HCT116 (cell line): ENCODE data around the gene HLCS. TPM values are rescaled to one million over a fixed set of nuclear protein-coding genes. Genes with fewer than 3 reads are reported as not detected.

Experiments used
- ATAC-seq: fragments of 200-7000 bp; cut with Tn5 transposase; 2 replicates; pipeline ENCODE4 v1.9.1; 2020; ENCODE audit warnings: mild to moderate bottlenecking, moderate library complexity
- BruUV-seq: library from RNA; stranded (reverse); fragments of 400-500 nt; replicated peaks from 2 replicates; lab custom pipeline; 2021; lab: Mats Ljungman, UMichigan
- CTCF ChIA-PET: fragments of 300-600 bp; sonication (Branson Sonifier 250); formaldehyde crosslinking; loops from one replicate; lab custom pipeline; 2021; ENCODE audit warnings: antibody characterized with exemption; lab: Charles Lee
- POLR2A ChIA-PET: fragments of 300-600, 350-600 bp; sonication (Branson Sonifier 250); formaldehyde crosslinking; loops from one replicate; lab custom pipeline; 2021; ENCODE audit warnings: antibody characterized with exemption; lab: Charles Lee
- RAD21 ChIA-PET, 2 experiments: fragments of 300-600 bp; sonication (Branson Sonifier 250); formaldehyde crosslinking; loops; one replicate each; lab custom pipeline; 2023; ENCODE audit warnings: low total read pairs in 2 of 2; ENCODE audit not compliant: uncharacterized antibody in 2 of 2, unreplicated experiment in 2 of 2, low non-redundant PET in 1 of 2; lab: Charles Lee
- DNase-seq: peaks from one replicate; pipeline ENCODE4 v3.0.0-alpha.2; 2010; ENCODE audit warnings: low read depth, low spot score
- H2AFZ ChIP-seq: fragments of 200-600 bp; shearing (Covaris generic), sonication (generic); 2 replicates; pipeline ENCODE4 v1.6.1; 2017; ENCODE audit warnings: low read depth, mixed run types, mixed read lengths, antibody characterized with exemption, low read length; ENCODE audit not compliant: poor library complexity, severe bottlenecking
- H3K27ac ChIP-seq: 2 replicates; pipeline ENCODE4 v1.5.1; 2012; ENCODE audit warnings: low read depth, low read length
- H3K27me3 ChIP-seq: fragments of 200-600 bp; sonication (generic); 2 replicates; pipeline ENCODE4 v1.6.1; 2016; ENCODE audit warnings: mixed run types, low read length, mixed read lengths; ENCODE audit not compliant: insufficient read depth
- H3K36me3 ChIP-seq, 2 experiments: fragments of 200-500 bp in 1 of 2; fragments of 200-600 bp in 1 of 2; sonication (Bioruptor generic) in 1 of 2; sonication (generic) in 1 of 2; 2 replicates each; pipeline versions ENCODE4 v1.5.1 to v1.6.1; 2014 to 2016; ENCODE audit warnings: low read length in 2 of 2, inconsistent platforms in 1 of 2, mixed read lengths in 1 of 2, mixed run types in 1 of 2; ENCODE audit not compliant: insufficient read depth in 2 of 2, control insufficient read depth in 1 of 2
- H3K4me1 ChIP-seq, 2 experiments: fragments of 200-600 bp in 1 of 2; sonication (generic) in 1 of 2; 2 replicates each; pipeline versions ENCODE4 v1.5.1 to v1.6.1; 2012 to 2017; ENCODE audit warnings: low read length in 2 of 2, inconsistent platforms in 1 of 2, mild to moderate bottlenecking in 1 of 2, mixed read lengths in 1 of 2, mixed run types in 1 of 2, moderate library complexity in 1 of 2; ENCODE audit not compliant: insufficient read depth in 2 of 2, control insufficient read depth in 1 of 2
- H3K4me2 ChIP-seq: fragments of 200-600 bp; sonication (generic); 2 replicates; pipeline ENCODE4 v1.6.1; 2017; ENCODE audit warnings: mixed run types, low read length, mixed read lengths
- H3K4me3 ChIP-seq, 2 experiments: fragments of 200-600 bp in 1 of 2; sonication (generic) in 1 of 2; replicated peaks in 1 of 2; 2 replicates each; pipeline ENCODE4 v1.5.1; 2011 to 2016; ENCODE audit warnings: low read length in 2 of 2, control low read depth in 1 of 2, low read depth in 1 of 2, mild to moderate bottlenecking in 1 of 2, mixed read lengths in 1 of 2, mixed run types in 1 of 2
- H3K79me2 ChIP-seq: fragments of 200-600 bp; sonication (generic); 2 replicates; pipeline ENCODE4 v1.6.1; 2017; ENCODE audit warnings: mild to moderate bottlenecking, mixed run types, low read length, moderate library complexity, mixed read lengths; ENCODE audit not compliant: insufficient read depth
- H3K9ac ChIP-seq: fragments of 200-600 bp; sonication (generic); 2 replicates; pipeline ENCODE4 v1.6.1; 2016; ENCODE audit warnings: low read length, mixed read lengths
- H3K9me2 ChIP-seq: fragments of 200-600 bp; sonication (generic), shearing (Covaris generic); 2 replicates; pipeline ENCODE4 v1.6.1; 2017; ENCODE audit warnings: mixed run types, mild to moderate bottlenecking, moderate library complexity; ENCODE audit not compliant: insufficient read depth
- H3K9me3 ChIP-seq, 2 experiments: fragments of 200-500 bp in 1 of 2; fragments of 200-600 bp in 1 of 2; sonication (Bioruptor generic) in 1 of 2; sonication (generic) in 1 of 2; 2 replicates each; pipeline ENCODE4 v1.6.1; 2014 to 2017; ENCODE audit warnings: low read length in 2 of 2, mixed read lengths in 2 of 2, inconsistent platforms in 1 of 2, low read depth in 1 of 2, mild to moderate bottlenecking in 1 of 2, mixed run types in 1 of 2, moderate library complexity in 1 of 2; ENCODE audit not compliant: control insufficient read depth in 1 of 2, insufficient read depth in 1 of 2
- H4K20me1 ChIP-seq: fragments of 200-600 bp; sonication (generic), shearing (Covaris generic); 2 replicates; pipeline ENCODE4 v1.6.1; 2017; ENCODE audit warnings: mixed run types, mild to moderate bottlenecking, moderate library complexity; ENCODE audit not compliant: insufficient read depth
- CBX3 ChIP-seq: IDR thresholded peaks from 2 replicates; pipeline ENCODE4 v1.6.1; 2012; ENCODE audit warnings: low read depth
- CEBPB ChIP-seq: IDR thresholded peaks from 2 replicates; pipeline ENCODE4 v1.6.1; 2012; ENCODE audit warnings: low read depth
- EGR1 ChIP-seq: IDR thresholded peaks from 2 replicates; pipeline ENCODE4 v1.6.1; 2012; ENCODE audit warnings: low read depth
- ELF1 ChIP-seq: IDR thresholded peaks from 2 replicates; pipeline ENCODE4 v1.6.1; 2012; ENCODE audit warnings: low read depth, borderline replicate concordance
- FOSL1 ChIP-seq: IDR thresholded peaks from 2 replicates; pipeline ENCODE4 v1.6.1; 2012; ENCODE audit warnings: low read depth
- JUND ChIP-seq: IDR thresholded peaks from 2 replicates; pipeline ENCODE4 v1.6.1; 2012
- POLR2A ChIP-seq: IDR thresholded peaks from 2 replicates; pipeline ENCODE4 v1.7.0; 2011; ENCODE audit warnings: borderline replicate concordance; ENCODE audit not compliant: insufficient read depth, insufficient read length; ENCODE audit errors: extremely low read depth
- POLR2AphosphoS5 ChIP-seq: IDR thresholded peaks from 2 replicates; pipeline ENCODE4 v1.6.1; 2011; ENCODE audit warnings: mild to moderate bottlenecking, low read depth, low read length, moderate library complexity
- RAD21 ChIP-seq: IDR thresholded peaks from 2 replicates; pipeline ENCODE4 v1.6.1; 2012; ENCODE audit warnings: low read depth, mild to moderate bottlenecking
- SRF ChIP-seq: IDR thresholded peaks from 2 replicates; pipeline ENCODE4 v1.6.1; 2012; ENCODE audit warnings: low read depth
- TCF7L2 ChIP-seq: IDR thresholded peaks from 2 replicates; pipeline ENCODE4 v1.7.0; 2011; ENCODE audit warnings: borderline replicate concordance, inconsistent platforms; ENCODE audit not compliant: insufficient read depth, insufficient read length; ENCODE audit errors: extremely low read depth
- YY1 ChIP-seq: IDR thresholded peaks from 2 replicates; pipeline ENCODE4 v1.6.1; 2011; ENCODE audit warnings: low read length, low read depth, moderate library complexity, mild to moderate bottlenecking; ENCODE audit not compliant: insufficient replicate concordance; ENCODE audit errors: extremely low read depth
- ZFX ChIP-seq: fragments of 450-650 bp; IDR thresholded peaks from 2 replicates; pipeline ENCODE4 v1.6.1; 2017
- intact Hi-C: fragments of 100-400 bp; cut with micrococcal nuclease; formaldehyde crosslinking; loops from 2 replicates; pipeline ENCODE4 v1.10.0; 2022
- total RNA-seq: library from RNA; stranded (reverse); gene quantifications from one replicate; pipeline ENCODE4 v1.2.1, GENCODE V29; 2021; ENCODE audit not compliant: unreplicated experiment
- TF ChIP-seq, protein P1 (sequence below): IDR thresholded peaks from 2 replicates; pipeline ENCODE4 v1.6.1; 2012
- TF ChIP-seq, protein P2 (sequence below), 3 experiments: fragments of 200-600 bp in 1 of 3; sonication (generic) in 1 of 3; IDR thresholded peaks in 2 of 3; conservative IDR thresholded peaks in 1 of 3; 2 replicates each; pipeline ENCODE4 v1.5.1; 2012 to 2017; ENCODE audit warnings: low read depth in 2 of 3, low read length in 2 of 3, antibody characterized with exemption in 1 of 3, borderline replicate concordance in 1 of 3, control low read depth in 1 of 3, mild to moderate bottlenecking in 1 of 3, mixed read lengths in 1 of 3, mixed run types in 1 of 3, moderate library complexity in 1 of 3; ENCODE audit not compliant: insufficient read depth in 1 of 3
- TF ChIP-seq, protein P3 (sequence below): IDR thresholded peaks from 2 replicates; pipeline ENCODE4 v1.6.1; 2012; ENCODE audit warnings: low read depth

The HLCS gene
- total RNA-seq, 1 experiment from 2014 or later: 18.5 TPM

DNA sequence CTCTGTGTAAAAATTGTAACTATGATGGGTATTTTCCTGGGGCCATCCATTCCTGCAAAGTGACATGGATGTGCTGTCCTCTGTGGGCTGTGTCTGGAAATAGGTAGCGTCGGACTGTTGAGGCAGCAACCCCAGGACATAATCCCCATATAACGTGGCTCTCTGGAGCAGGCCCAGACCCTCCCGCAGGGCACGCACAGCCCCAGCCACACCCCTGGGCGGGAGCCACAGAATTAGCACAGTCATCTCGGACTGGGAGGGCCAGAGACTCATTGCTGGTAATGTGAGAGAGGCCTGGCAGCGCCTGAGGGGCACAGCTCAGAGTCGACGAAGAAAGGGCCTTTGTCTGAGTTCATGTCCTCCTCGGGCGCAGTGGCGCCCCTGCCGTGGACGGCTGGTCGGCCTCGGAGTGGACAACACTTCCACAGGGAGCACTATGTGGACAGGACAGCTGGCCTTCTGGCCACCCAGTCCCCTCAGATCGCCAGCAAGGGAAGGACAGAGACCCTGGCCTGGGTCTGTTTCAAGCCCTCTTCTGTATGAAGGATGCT is 247.4 kb downstream of the HLCS start (continued):
- TF ChIP-seq, protein P1, sequence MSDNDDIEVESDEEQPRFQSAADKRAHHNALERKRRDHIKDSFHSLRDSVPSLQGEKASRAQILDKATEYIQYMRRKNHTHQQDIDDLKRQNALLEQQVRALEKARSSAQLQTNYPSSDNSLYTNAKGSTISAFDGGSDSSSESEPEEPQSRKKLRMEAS: peak; percentile 50; the same call in 1 of the 2 replicates
- TF ChIP-seq SRF: no peak

DNA sequence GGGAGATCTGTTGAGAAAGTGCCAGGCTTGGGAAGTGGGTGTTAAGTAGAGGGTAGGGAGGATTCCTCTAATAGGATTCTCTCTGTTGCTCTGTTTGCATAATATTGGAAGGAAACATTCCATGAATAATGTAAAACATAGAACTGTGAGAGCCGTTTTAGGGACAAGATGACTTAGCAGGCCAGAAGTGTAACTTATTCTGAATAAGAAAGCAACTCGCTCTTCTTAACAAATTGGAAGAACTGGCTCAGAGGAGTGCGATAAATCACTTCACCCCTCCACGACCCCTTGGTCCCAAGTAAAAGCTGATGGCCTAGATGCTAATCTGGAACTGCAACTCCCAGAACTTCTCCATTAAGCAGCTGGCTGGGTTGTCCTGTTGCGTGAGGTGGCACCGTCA is 248.5 kb downstream of the HLCS start:
- DNase-seq: no peak
- no peak for TF ChIP-seq ELF1
- no peak for TF ChIP-seq EGR1
- no peak for TF ChIP-seq POLR2A
- no peak for TF ChIP-seq FOSL1
- no peak for TF ChIP-seq CBX3
- TF ChIP-seq, protein P1: no peak
- no peak for TF ChIP-seq JUND
- TF ChIP-seq YY1: no peak
- TF ChIP-seq, protein P2, sequence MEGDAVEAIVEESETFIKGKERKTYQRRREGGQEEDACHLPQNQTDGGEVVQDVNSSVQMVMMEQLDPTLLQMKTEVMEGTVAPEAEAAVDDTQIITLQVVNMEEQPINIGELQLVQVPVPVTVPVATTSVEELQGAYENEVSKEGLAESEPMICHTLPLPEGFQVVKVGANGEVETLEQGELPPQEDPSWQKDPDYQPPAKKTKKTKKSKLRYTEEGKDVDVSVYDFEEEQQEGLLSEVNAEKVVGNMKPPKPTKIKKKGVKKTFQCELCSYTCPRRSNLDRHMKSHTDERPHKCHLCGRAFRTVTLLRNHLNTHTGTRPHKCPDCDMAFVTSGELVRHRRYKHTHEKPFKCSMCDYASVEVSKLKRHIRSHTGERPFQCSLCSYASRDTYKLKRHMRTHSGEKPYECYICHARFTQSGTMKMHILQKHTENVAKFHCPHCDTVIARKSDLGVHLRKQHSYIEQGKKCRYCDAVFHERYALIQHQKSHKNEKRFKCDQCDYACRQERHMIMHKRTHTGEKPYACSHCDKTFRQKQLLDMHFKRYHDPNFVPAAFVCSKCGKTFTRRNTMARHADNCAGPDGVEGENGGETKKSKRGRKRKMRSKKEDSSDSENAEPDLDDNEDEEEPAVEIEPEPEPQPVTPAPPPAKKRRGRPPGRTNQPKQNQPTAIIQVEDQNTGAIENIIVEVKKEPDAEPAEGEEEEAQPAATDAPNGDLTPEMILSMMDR (IDR thresholded peaks at IDR 0.05 in 2 of 3, conservative IDR thresholded peaks at IDR 0.05 in 1 of 3; ENCODE audit: borderline replicate concordance in 1 of 3, insufficient read depth in 1 of 3, low read depth in 2 of 3, low read length in 2 of 3): no peak
- TF ChIP-seq CEBPB: no peak
- no peak for TF ChIP-seq RAD21
- TF ChIP-seq, protein P3, sequence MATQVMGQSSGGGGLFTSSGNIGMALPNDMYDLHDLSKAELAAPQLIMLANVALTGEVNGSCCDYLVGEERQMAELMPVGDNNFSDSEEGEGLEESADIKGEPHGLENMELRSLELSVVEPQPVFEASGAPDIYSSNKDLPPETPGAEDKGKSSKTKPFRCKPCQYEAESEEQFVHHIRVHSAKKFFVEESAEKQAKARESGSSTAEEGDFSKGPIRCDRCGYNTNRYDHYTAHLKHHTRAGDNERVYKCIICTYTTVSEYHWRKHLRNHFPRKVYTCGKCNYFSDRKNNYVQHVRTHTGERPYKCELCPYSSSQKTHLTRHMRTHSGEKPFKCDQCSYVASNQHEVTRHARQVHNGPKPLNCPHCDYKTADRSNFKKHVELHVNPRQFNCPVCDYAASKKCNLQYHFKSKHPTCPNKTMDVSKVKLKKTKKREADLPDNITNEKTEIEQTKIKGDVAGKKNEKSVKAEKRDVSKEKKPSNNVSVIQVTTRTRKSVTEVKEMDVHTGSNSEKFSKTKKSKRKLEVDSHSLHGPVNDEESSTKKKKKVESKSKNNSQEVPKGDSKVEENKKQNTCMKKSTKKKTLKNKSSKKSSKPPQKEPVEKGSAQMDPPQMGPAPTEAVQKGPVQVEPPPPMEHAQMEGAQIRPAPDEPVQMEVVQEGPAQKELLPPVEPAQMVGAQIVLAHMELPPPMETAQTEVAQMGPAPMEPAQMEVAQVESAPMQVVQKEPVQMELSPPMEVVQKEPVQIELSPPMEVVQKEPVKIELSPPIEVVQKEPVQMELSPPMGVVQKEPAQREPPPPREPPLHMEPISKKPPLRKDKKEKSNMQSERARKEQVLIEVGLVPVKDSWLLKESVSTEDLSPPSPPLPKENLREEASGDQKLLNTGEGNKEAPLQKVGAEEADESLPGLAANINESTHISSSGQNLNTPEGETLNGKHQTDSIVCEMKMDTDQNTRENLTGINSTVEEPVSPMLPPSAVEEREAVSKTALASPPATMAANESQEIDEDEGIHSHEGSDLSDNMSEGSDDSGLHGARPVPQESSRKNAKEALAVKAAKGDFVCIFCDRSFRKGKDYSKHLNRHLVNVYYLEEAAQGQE: no peak
- no peak for TF ChIP-seq SRF
- no peak for TF ChIP-seq ZFX
- no peak for TF ChIP-seq TCF7L2
- no peak for TF ChIP-seq POLR2AphosphoS5
- CTCF ChIA-PET: interaction anchor here (1.3 kb wide), 1 partner anchor 136 kb away, joined by 3 read pairs; no protein-coding TSS in a partner anchor
- POLR2A ChIA-PET: no interaction called here
- no peaks in the 10 kb centered on the region for H4K20me1 ChIP-seq
- 0 out of 2 replicates have a peak overlapping the region, but pooled peaks have one; percentile 61 for H3K27ac ChIP-seq
- peaks cover 5 to 6% of the 10 kb centered on the region in 2 experiments; a peak in 1 of 4 replicates for H3K36me3 ChIP-seq
- no peak overlapping the region for H2AFZ ChIP-seq
- no peak overlapping the region for H3K4me3 ChIP-seq
- no peaks in the 10 kb centered on the region for H3K79me2 ChIP-seq
- peaks cover 15 to 23% of the 10 kb centered on the region in 2 experiments for H3K4me1 ChIP-seq
- intact Hi-C loops: no loop called here
- no peaks in the 10 kb centered on the region for H3K9me2 ChIP-seq
- no peak overlapping the region for H3K9ac ChIP-seq
- no peak for ATAC-seq
- no peaks in the 10 kb centered on the region for H3K27me3 ChIP-seq
- RAD21 ChIA-PET: no interaction called here
- BruUV-seq: no TSS peak
- no peaks in the 10 kb centered on the region for H3K9me3 ChIP-seq
- no peak overlapping the region for H3K4me2 ChIP-seq
